B cell (primary cell): ENCODE results near the gene MAPRE3. TPM values are rescaled to one million over a fixed set of nuclear protein-coding genes. Genes with fewer than 3 reads are reported as not detected.

Experiments
- ATAC-seq: fragments of 200-7000 bp; cut with Tn5 transposase; one replicate; pipeline ENCODE4 v1.10.0; 2021; ENCODE audit warnings: low read depth, mild to moderate bottlenecking, moderate number of reproducible peaks, moderate library complexity
- CTCF ChIA-PET: fragments of 350-600 bp; sonication (Branson Sonifier 250); formaldehyde crosslinking; loops from one replicate; lab custom pipeline; 2021; ENCODE audit warnings: antibody characterized with exemption, inconsistent platforms; lab: Charles Lee
- POLR2A ChIA-PET: fragments of 350-600 bp; sonication (Branson Sonifier 250); formaldehyde crosslinking; loops from one replicate; lab custom pipeline; 2021; ENCODE audit warnings: antibody characterized with exemption; lab: Charles Lee
- DNase-seq: peaks from one replicate; pipeline ENCODE4 v3.0.0; 2013
- H2AFZ ChIP-seq: 2 replicates; pipeline ENCODE4 v1.6.1; 2012; ENCODE audit warnings: mild to moderate bottlenecking, low read depth, low read length; ENCODE audit not compliant: insufficient read depth, poor library complexity, severe bottlenecking
- H3K27ac ChIP-seq, 2 donors: 1 replicate in 1 of 2; 2 replicates in 1 of 2; pipeline ENCODE4 v1.5.1; 2012 to 2013; ENCODE audit warnings: low read length in 2 of 2, mild to moderate bottlenecking in 2 of 2, moderate library complexity in 1 of 2
- H3K27me3 ChIP-seq, 4 experiments: fragments of 200-600 bp in 1 of 4; sonication (generic) in 1 of 4; replicated peaks in 1 of 4; 1 replicate in 2 of 4; 2 replicates in 2 of 4; pipeline versions ENCODE4 v1.6.1 to v1.7.0; 2013 to 2016; ENCODE audit warnings: low read length in 3 of 4, mild to moderate bottlenecking in 2 of 4, mixed read lengths in 1 of 4, moderate library complexity in 1 of 4; ENCODE audit not compliant: insufficient read depth in 4 of 4, control insufficient read depth in 3 of 4; ENCODE audit errors: control extremely low read depth in 1 of 4
- H3K36me3 ChIP-seq, 2 experiments: replicated peaks in 1 of 2; 1 replicate in 1 of 2; 2 replicates in 1 of 2; pipeline versions ENCODE4 v1.6.1 to v1.7.1; 2013; ENCODE audit warnings: low read length in 1 of 2; ENCODE audit not compliant: insufficient read depth in 2 of 2, control insufficient read depth in 1 of 2; ENCODE audit errors: control extremely low read depth in 1 of 2, extremely low read depth in 1 of 2
- H3K4me1 ChIP-seq, 2 donors: fragments of 200-600 bp in 1 of 2; sonication (generic) in 1 of 2; 1 replicate in 1 of 2; 2 replicates in 1 of 2; pipeline versions ENCODE4 v1.5.1 to v1.6.1; 2013 to 2017; ENCODE audit warnings: low read length in 2 of 2; ENCODE audit not compliant: control insufficient read depth in 2 of 2, insufficient read depth in 2 of 2
- H3K4me2 ChIP-seq: replicated peaks from 2 replicates; pipeline ENCODE3; 2012; ENCODE audit warnings: mild to moderate bottlenecking, low read depth, low read length; ENCODE audit not compliant: poor library complexity, severe bottlenecking
- H3K4me3 ChIP-seq, 5 experiments: fragments of 200-600 bp in 1 of 5; sonication (generic) in 1 of 5; 1 replicate in 3 of 5; 2 replicates in 2 of 5; pipeline versions ENCODE4 v1.5.1 to v1.7.0; 2011 to 2016; ENCODE audit warnings: low read length in 4 of 5, mild to moderate bottlenecking in 4 of 5, low read depth in 2 of 5, control low read depth in 1 of 5, moderate library complexity in 1 of 5; ENCODE audit not compliant: insufficient read depth in 1 of 5; ENCODE audit errors: control extremely low read depth in 1 of 5, extremely low read depth in 1 of 5
- H3K79me2 ChIP-seq: fragments of 200-600 bp; sonication (generic); one replicate; pipeline ENCODE4 v1.6.0; 2016; ENCODE audit warnings: low read length; ENCODE audit not compliant: control insufficient read depth, insufficient read depth
- H3K9ac ChIP-seq: fragments of 200-600 bp; sonication (generic); 2 replicates; pipeline ENCODE4 v1.6.1; 2017; ENCODE audit warnings: mild to moderate bottlenecking, low read length, moderate library complexity
- H3K9me3 ChIP-seq, 3 donors: one replicate each; pipeline versions ENCODE4 v1.6.1 to v1.7.1; 2013; ENCODE audit warnings: low read length in 2 of 3; ENCODE audit not compliant: control insufficient read depth in 2 of 3, insufficient read depth in 1 of 3; ENCODE audit errors: control extremely low read depth in 1 of 3
- H4K20me1 ChIP-seq: 2 replicates; pipeline ENCODE4 v1.6.0; 2012; ENCODE audit warnings: mild to moderate bottlenecking, low read length; ENCODE audit not compliant: insufficient read depth, control insufficient read depth, poor library complexity, severe bottlenecking
- H3K27ac Mint-ChIP-seq: one replicate; pipeline ENCODE4 v1.8.0; 2021; ENCODE audit warnings: mixed read lengths
- H3K27me3 Mint-ChIP-seq: one replicate; pipeline ENCODE4 v1.8.0; 2021; ENCODE audit warnings: mixed read lengths
- H3K4me1 Mint-ChIP-seq: one replicate; pipeline ENCODE4 v1.8.0; 2021; ENCODE audit warnings: mixed read lengths
- H3K4me3 Mint-ChIP-seq: one replicate; pipeline ENCODE4 v1.8.0; 2021; ENCODE audit warnings: mixed read lengths
- H3K9me3 Mint-ChIP-seq: one replicate; pipeline ENCODE4 v1.8.0; 2022; ENCODE audit warnings: mixed read lengths; ENCODE audit not compliant: insufficient read depth
- CTCF ChIP-seq: fragments of 200-600 bp; IDR thresholded peaks from one replicate; pipeline ENCODE4 v1.8.0; 2022; ENCODE audit warnings: antibody characterized with exemption, mild to moderate bottlenecking
- EZH2 ChIP-seq: IDR thresholded peaks from 2 replicates; pipeline ENCODE4 v1.6.1; 2012; ENCODE audit warnings: borderline replicate concordance, low read depth, mild to moderate bottlenecking, moderate library complexity, low read length; ENCODE audit not compliant: insufficient read depth, poor library complexity, severe bottlenecking
- WGBS: methylation state at CpG from one replicate; pipeline ENCODE4 v1.1.5; 2013; ENCODE audit warnings: missing lambda C conversion rate; ENCODE audit not compliant: insufficient coverage; 5-methylcytosine and 5-hydroxymethylcytosine counted together
- intact Hi-C: fragments of 100-400 bp; cut with micrococcal nuclease; formaldehyde crosslinking; loops from one replicate; pipeline ENCODE4 v1.10.0; 2022
- polyA plus RNA-seq: library from polyadenylated mRNA; depleted of rRNA; stranded (reverse); fragments of >200 nt; gene quantifications from 2 replicates; pipeline ENCODE4 v1.2.3, GENCODE V29; 2012
- total RNA-seq, 2 donors: library from RNA; stranded (reverse); fragments of 120-200 nt in 1 of 2; gene quantifications; 1 replicate in 1 of 2; 2 replicates in 1 of 2; pipeline versions ENCODE4 v1.2.3 to v1.2.4, GENCODE V29; 2013 to 2022

MAPRE3 gene
- total and polyA plus RNA-seq, 2 donors (not counting 1 experiment from before 2014, with no cell fraction given) = 5.4 to 9.8 TPM

- Histone ChIP-seq H3K27me3 (no peaks in the 10 kb centered on the region), H3K4me2 (no peak overlapping the region), H2AFZ (no peak overlapping the region), H3K9ac (no peak overlapping the region), H3K36me3 (no peaks in the 10 kb centered on the region), H4K20me1 (no peaks in the 10 kb centered on the region), H3K4me3 (no peak overlapping the region), H3K27ac (no peak overlapping the region), H3K9me3 (no peaks in the 10 kb centered on the region), H3K4me1 (no peaks in the 10 kb centered on the region), H3K79me2 (no peaks in the 10 kb centered on the region)
- Mint-ChIP-seq H3K9me3 (no peaks in the 10 kb centered on the region), H3K4me1 (no peaks in the 10 kb centered on the region), H3K27ac (no peak overlapping the region), H3K27me3 (peaks cover 33% of the 10 kb centered on the region), H3K4me3 (no peak overlapping the region)
- DNase-seq = no peak
- POLR2A ChIA-PET = no interaction called here
- intact Hi-C loops = no loop called here
- TF ChIP-seq CTCF = no peak
- TF ChIP-seq EZH2 = no peak
- 82% methylated on average over 3 of the region's 4 CpGs for WGBS
- CTCF ChIA-PET = no interaction called here
- ATAC-seq = no peak
Measured at GRCh38 chr2:27000228-27000627, 29.8 kb downstream of the MAPRE3 start.

GRCh38 chr2:27000995-27001394, 30.6 kb downstream of the MAPRE3 start:
- no peak overlapping the region for H3K27ac Mint-ChIP-seq
- H3K9me3 Mint-ChIP-seq = no peaks in the 10 kb centered on the region
- peaks cover 37% of the 10 kb centered on the region for H3K27me3 Mint-ChIP-seq
- Histone ChIP-seq H4K20me1 (no peaks in the 10 kb centered on the region), H3K36me3 (no peaks in the 10 kb centered on the region), H3K9me3 (no peaks in the 10 kb centered on the region), H3K27ac (no peak overlapping the region), H2AFZ (no peak overlapping the region), H3K4me2 (no peak overlapping the region), H3K79me2 (no peaks in the 10 kb centered on the region), H3K4me1 (no peaks in the 10 kb centered on the region), H3K27me3 (no peaks in the 10 kb centered on the region), H3K9ac (no peak overlapping the region), H3K4me3 (no peak overlapping the region)
- TF ChIP-seq CTCF (no peak), EZH2 (no peak)
- CTCF ChIA-PET = no interaction called here
- no CpG with 5 or more reads among the region's 2 CpGs for WGBS
- no peak for ATAC-seq
- H3K4me3 Mint-ChIP-seq = no peak overlapping the region
- POLR2A ChIA-PET = no interaction called here
- intact Hi-C loops = no loop called here
- no peaks in the 10 kb centered on the region for H3K4me1 Mint-ChIP-seq
- DNase-seq = no peak
